Neural progenitor cell (in vitro differentiated cells): ENCODE data around the gene CCDC6.

Experiments used
- EZH2 ChIP-seq: fragments of 200-600 bp; sonication (generic); IDR thresholded peaks from 2 replicates; pipeline ENCODE4 v1.6.1; 2017; ENCODE audit warnings: antibody characterized with exemption, mild to moderate bottlenecking, moderate library complexity
- EZH2phosphoT487 ChIP-seq: fragments of 200-600 bp; sonication (generic); IDR thresholded peaks from 2 replicates; pipeline ENCODE4 v1.6.1; 2017; ENCODE audit warnings: antibody characterized with exemption
- TF ChIP-seq, protein P1 (sequence below): fragments of 200-600 bp; sonication (generic); IDR thresholded peaks from 2 replicates; pipeline ENCODE4 v1.5.1; 2017; ENCODE audit warnings: antibody characterized with exemption, mild to moderate bottlenecking

GRCh38 chr10:59937720-59938119, 31.4 kb upstream of the CCDC6 start:
- TF ChIP-seq, protein P1, sequence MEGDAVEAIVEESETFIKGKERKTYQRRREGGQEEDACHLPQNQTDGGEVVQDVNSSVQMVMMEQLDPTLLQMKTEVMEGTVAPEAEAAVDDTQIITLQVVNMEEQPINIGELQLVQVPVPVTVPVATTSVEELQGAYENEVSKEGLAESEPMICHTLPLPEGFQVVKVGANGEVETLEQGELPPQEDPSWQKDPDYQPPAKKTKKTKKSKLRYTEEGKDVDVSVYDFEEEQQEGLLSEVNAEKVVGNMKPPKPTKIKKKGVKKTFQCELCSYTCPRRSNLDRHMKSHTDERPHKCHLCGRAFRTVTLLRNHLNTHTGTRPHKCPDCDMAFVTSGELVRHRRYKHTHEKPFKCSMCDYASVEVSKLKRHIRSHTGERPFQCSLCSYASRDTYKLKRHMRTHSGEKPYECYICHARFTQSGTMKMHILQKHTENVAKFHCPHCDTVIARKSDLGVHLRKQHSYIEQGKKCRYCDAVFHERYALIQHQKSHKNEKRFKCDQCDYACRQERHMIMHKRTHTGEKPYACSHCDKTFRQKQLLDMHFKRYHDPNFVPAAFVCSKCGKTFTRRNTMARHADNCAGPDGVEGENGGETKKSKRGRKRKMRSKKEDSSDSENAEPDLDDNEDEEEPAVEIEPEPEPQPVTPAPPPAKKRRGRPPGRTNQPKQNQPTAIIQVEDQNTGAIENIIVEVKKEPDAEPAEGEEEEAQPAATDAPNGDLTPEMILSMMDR: no peak
- TF ChIP-seq EZH2 (no peak), EZH2phosphoT487 (no peak)
